AG10803 (cell line): ENCODE results near the gene FNDC4.

Source experiments
- DNase-seq: peaks from one replicate; pipeline ENCODE4 v3.0.0; 2010; ENCODE audit warnings: low read depth
- H3K4me3 ChIP-seq: 2 replicates; pipeline ENCODE4 v1.5.1; 2011; ENCODE audit warnings: mild to moderate bottlenecking, low read length, control low read depth
- TF ChIP-seq, protein P1 (sequence below): conservative IDR thresholded peaks from 2 replicates; pipeline ENCODE4 v1.5.1; 2011; ENCODE audit warnings: mild to moderate bottlenecking, low read length, control low read depth, inconsistent platforms

Gene FNDC4

DNA sequence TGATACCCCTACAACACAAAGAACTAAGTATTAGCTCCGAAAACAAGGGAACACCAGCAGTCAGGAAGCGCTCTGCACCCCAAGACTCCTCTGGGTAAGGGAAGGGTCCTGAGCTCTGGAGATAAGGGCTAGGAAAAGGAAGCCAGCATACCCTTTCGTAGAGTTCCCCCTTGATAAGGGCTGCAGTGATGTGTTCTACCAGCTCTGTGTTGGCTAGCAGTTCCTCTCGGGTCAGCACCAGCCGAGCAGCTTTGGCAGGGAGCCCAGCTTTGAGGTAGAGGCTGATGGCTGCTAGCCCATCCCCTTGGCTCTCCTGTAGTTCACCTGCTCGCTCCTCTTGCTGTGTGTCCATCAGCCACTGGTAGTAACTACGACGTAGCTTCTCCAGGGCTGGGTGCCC, 33.9 kb downstream of the FNDC4 start:
- no peak for DNase-seq
- TF ChIP-seq, protein P1, sequence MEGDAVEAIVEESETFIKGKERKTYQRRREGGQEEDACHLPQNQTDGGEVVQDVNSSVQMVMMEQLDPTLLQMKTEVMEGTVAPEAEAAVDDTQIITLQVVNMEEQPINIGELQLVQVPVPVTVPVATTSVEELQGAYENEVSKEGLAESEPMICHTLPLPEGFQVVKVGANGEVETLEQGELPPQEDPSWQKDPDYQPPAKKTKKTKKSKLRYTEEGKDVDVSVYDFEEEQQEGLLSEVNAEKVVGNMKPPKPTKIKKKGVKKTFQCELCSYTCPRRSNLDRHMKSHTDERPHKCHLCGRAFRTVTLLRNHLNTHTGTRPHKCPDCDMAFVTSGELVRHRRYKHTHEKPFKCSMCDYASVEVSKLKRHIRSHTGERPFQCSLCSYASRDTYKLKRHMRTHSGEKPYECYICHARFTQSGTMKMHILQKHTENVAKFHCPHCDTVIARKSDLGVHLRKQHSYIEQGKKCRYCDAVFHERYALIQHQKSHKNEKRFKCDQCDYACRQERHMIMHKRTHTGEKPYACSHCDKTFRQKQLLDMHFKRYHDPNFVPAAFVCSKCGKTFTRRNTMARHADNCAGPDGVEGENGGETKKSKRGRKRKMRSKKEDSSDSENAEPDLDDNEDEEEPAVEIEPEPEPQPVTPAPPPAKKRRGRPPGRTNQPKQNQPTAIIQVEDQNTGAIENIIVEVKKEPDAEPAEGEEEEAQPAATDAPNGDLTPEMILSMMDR, result no peak
- H3K4me3 ChIP-seq, result no peak overlapping the region

DNA sequence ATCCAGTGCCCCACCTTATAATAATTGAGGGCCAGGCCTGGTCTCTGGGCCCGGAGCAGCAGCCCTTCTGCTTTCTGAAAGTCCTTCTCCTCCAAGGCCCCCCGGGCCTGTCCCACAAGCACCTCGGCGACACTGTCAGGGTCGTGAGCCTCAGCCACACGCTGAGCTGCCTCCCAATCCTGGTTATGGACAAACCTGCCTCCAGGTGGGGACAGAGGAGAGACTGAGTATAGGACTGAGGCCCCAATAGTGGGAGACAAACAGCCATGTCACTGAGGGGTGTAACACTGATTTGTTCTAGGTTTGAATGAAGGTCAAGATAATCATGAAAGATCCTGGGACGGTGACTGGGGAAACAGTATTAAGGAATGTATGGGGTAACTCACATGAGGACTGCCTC, 41.0 kb downstream of the FNDC4 start:
- no peak for DNase-seq
- TF ChIP-seq, protein P1, result no peak
- no peak overlapping the region for H3K4me3 ChIP-seq

DNA sequence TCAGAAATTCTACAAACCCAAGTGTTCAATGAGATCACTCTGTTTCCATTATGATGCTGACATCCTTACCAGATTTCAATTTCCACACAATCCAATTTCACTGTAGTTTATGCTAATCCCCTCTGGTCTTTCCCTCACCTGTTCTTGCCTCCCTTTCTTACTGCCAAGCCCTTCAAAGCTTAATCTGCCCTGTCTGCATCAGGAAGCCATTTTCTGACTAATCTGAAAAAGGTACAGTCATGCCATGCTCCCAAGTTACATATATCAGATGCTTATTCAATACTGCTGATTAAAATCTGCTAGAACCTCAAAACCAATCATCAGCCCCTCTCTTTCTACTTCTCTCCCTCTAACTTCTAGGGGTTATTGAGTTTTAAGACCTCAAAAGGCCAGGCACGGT, 43.9 kb downstream of the FNDC4 start:
- TF ChIP-seq, protein P1, result no peak
- no peak for DNase-seq
- H3K4me3 ChIP-seq, result no peak overlapping the region

DNA sequence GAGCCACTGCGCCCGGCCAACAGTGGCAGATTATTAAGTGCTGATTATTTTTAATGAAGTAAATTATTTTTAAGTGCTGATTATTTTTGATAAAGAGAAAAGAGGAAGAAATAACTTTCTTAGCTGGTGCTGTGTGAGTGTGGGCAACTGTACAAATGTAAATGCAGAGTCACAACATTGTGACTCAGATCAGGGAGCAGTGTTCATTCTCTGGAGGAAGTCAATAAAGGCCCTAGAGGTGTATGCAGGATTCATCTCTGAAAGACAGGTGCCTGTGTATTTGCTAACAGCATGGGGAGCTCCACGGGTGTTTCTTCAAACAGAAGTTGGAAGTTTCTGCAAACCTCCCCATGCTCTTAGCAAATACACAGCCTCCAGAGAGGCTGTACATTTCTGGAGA, 46.6 kb downstream of the FNDC4 start:
- TF ChIP-seq, protein P1, result no peak
- DNase-seq, result no peak
- no peak overlapping the region for H3K4me3 ChIP-seq

DNA sequence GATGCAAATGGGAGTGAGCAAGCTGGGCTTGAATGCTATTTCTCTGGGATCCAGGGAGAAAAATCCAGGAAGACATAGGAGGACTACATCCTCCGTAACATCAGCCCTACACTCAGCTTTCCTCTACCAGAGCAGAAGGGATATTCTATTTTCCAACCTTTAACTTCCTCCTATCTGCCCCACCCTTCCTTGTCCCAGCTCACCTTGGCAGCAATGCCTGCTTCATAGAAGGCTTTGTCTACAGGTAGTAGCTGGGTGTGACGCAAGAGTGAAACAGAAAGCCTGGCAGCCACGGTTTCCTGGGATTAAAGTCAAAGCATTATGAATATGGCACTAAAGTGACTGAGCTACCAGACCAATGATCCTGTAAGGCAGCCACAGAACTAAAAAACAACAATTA, 48.9 kb downstream of the FNDC4 start:
- TF ChIP-seq, protein P1, result no peak
- no peak overlapping the region for H3K4me3 ChIP-seq
- no peak for DNase-seq

DNA sequence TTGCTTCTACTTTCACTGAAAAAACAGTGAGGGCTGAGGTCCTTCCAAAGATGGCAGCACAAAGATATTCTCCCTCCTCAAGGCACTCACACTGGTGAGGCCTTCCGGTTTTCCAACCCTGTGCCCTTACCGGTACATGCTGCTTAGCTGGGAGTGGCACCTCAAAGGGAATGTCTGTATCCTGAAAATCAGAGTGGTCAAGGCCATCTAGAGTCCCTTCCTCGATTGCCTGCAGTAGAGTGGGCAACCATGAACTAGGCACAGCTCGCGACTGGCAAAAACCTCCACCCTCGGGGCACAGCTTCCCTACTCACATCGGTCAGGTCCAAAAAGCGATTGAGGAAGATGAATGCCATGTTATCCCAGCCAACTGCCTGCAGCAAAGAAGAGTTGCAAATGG, 49.4 kb downstream of the FNDC4 start:
- DNase-seq, result no peak
- TF ChIP-seq, protein P1, result no peak
- H3K4me3 ChIP-seq, result no peak overlapping the region

DNA sequence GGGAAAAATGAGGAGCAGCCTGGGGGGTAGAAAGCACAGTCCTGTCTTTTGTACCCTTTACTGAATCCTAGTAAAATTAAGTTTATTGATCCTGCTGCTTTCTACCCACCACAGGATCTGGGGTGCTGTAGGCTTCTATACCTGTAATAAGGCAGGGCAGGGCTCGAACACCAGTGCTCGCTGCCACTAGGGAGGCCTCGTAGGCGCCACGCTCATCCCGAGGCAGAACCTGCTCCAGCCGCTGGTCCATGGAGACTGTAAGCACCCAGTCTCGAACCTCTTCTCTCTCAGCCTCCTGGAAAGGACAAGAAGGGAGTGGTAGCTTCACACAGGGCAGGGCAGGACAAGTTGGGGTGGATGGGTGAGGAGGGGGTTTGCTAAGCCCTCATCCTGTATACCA, 49.8 kb downstream of the FNDC4 start:
- no peak for DNase-seq
- no peak overlapping the region for H3K4me3 ChIP-seq
- TF ChIP-seq, protein P1, result no peak
